Measurements from ENCODE around the gene RNF217. TPM values are rescaled to one million over a fixed set of nuclear protein-coding genes. Genes with fewer than 3 reads are reported as not detected.

RNF217 gene
- total RNA-seq, 1 donor from 2014 or later: not detected

GRCh38 chr6:125111219-125111983 is 149.2 kb downstream of the RNF217 start:
- no peak for TF ChIP-seq CTCF (IDR thresholded peaks at IDR 0.05)
- no peak for ATAC-seq (ENCODE audit: low read depth)
- Mint-ChIP-seq H3K4me3 (no peak overlapping the region), H3K4me1 (no peaks in the 10 kb centered on the region), H3K36me3 (ENCODE audit: low read depth) (no peaks in the 10 kb centered on the region), H3K27ac (no peak overlapping the region), H3K9me3 (peaks cover 37% of the 10 kb centered on the region), H3K27me3 (no peaks in the 10 kb centered on the region)
- ChIA-PET CTCF (no interaction called here), POLR2A (no interaction called here)
- no peak for DNase-seq
- intact Hi-C loops (cut with micrococcal nuclease): no loop called here

GRCh38 chr6:125112934-125113333 is 150.7 kb downstream of the RNF217 start:
- DNase-seq: no peak

GRCh38 chr6:125114248-125114858 is 152.1 kb downstream of the RNF217 start:
- CTCF ChIA-PET: interaction anchor here (1.4 kb wide), 1 partner anchor 1312 kb away, joined by 4 read pairs; no protein-coding TSS in a partner anchor
- Mint-ChIP-seq H3K36me3 (ENCODE audit: low read depth) (no peaks in the 10 kb centered on the region), H3K9me3 (peaks cover 26% of the 10 kb centered on the region), H3K27me3 (no peaks in the 10 kb centered on the region), H3K4me3 (no peak overlapping the region), H3K27ac (no peak overlapping the region), H3K4me1 (no peaks in the 10 kb centered on the region)
- DNase-seq (no peak), ATAC-seq (ENCODE audit: low read depth) (no peak)
- POLR2A ChIA-PET: no interaction called here
- no peak for TF ChIP-seq CTCF (IDR thresholded peaks at IDR 0.05)
- intact Hi-C loops (cut with micrococcal nuclease): no loop called here

More at GRCh38 chr6:125112934-125113333, 150.7 kb downstream of the RNF217 start:
- ChIA-PET POLR2A (no interaction called here), CTCF (interaction anchor here (1.4 kb wide), 1 partner anchor 1310 kb away, joined by 4 read pairs; no protein-coding TSS in a partner anchor)
- no peak for TF ChIP-seq CTCF (IDR thresholded peaks at IDR 0.05)
- H3K9me3 Mint-ChIP-seq: peaks cover 34% of the 10 kb centered on the region
- H3K4me3 Mint-ChIP-seq: no peak overlapping the region
- H3K36me3 Mint-ChIP-seq (ENCODE audit: low read depth): no peaks in the 10 kb centered on the region
- no peaks in the 10 kb centered on the region for H3K4me1 Mint-ChIP-seq
- no peak overlapping the region for H3K27ac Mint-ChIP-seq
- intact Hi-C loops (cut with micrococcal nuclease): no loop called here
- H3K27me3 Mint-ChIP-seq: no peaks in the 10 kb centered on the region
- no peak for ATAC-seq (ENCODE audit: low read depth)

- Mint-ChIP-seq H3K27ac (no peak overlapping the region), H3K4me3 (no peak overlapping the region), H3K9me3 (peaks cover 10% of the 10 kb centered on the region), H3K4me1 (no peaks in the 10 kb centered on the region), H3K27me3 (peaks cover 5% of the 10 kb centered on the region), H3K36me3 (ENCODE audit: low read depth) (no peaks in the 10 kb centered on the region)
- intact Hi-C loops (cut with micrococcal nuclease): no loop called here
- DNase-seq (no peak), ATAC-seq (ENCODE audit: low read depth) (no peak)
- CTCF ChIA-PET: no interaction called here
- no peak for TF ChIP-seq CTCF (IDR thresholded peaks at IDR 0.05)
- POLR2A ChIA-PET: no interaction called here
These were observed 153.9 kb downstream of the RNF217 start for GRCh38 chr6:125116170-125116569.

GRCh38 chr6:125116710-125117109 is 154.5 kb downstream of the RNF217 start:
- Mint-ChIP-seq H3K4me1 (no peaks in the 10 kb centered on the region), H3K27me3 (peaks cover 5% of the 10 kb centered on the region), H3K4me3 (no peak overlapping the region), H3K27ac (no peak overlapping the region), H3K9me3 (peaks cover 5% of the 10 kb centered on the region), H3K36me3 (ENCODE audit: low read depth) (no peaks in the 10 kb centered on the region)
- intact Hi-C loops (cut with micrococcal nuclease): no loop called here
- ChIA-PET POLR2A (no interaction called here), CTCF (no interaction called here)
- DNase-seq: no peak
- no peak for TF ChIP-seq CTCF (IDR thresholded peaks at IDR 0.05)
- no peak for ATAC-seq (ENCODE audit: low read depth)

All from activated B cell treated with CpG ODN at 0.5 μM for 24 hours (primary cell).